Transverse colon (tissue), 4 donors: ENCODE results near the gene PDZK1IP1. TPM values are rescaled to one million over a fixed set of nuclear protein-coding genes. Genes with fewer than 3 reads are reported as not detected.

Experiments
- DNase-seq: peaks from one replicate; pipeline ENCODE4 v3.0.0-alpha.2; 2019
- H3K27ac ChIP-seq, 4 donors: fragments of 200-600 bp; sonication (generic); 2 replicates each; pipeline ENCODE4 v1.5.1; 2016 to 2018; ENCODE audit warnings: inconsistent platforms in 4 of 4
- H3K27me3 ChIP-seq: fragments of 200-600 bp; sonication (generic); 2 replicates; pipeline ENCODE4 v1.5.1; 2017; ENCODE audit warnings: inconsistent platforms
- H3K36me3 ChIP-seq, 4 donors: fragments of 200-600 bp; sonication (generic); 2 replicates each; pipeline ENCODE4 v1.5.1; 2017 to 2019; ENCODE audit warnings: inconsistent platforms in 4 of 4
- H3K4me1 ChIP-seq, 4 donors: fragments of 200-600 bp; sonication (generic); 2 replicates each; pipeline ENCODE4 v1.5.1; 2017 to 2020; ENCODE audit warnings: inconsistent platforms in 4 of 4
- H3K4me3 ChIP-seq, 4 donors: fragments of 200-600 bp; sonication (generic); 1 replicate in 1 of 4; 2 replicates in 3 of 4; pipeline versions ENCODE4 v1.5.1 to v1.6.1; 2017 to 2019; ENCODE audit warnings: inconsistent platforms in 4 of 4
- H3K9me3 ChIP-seq, 2 donors: fragments of 200-600 bp; sonication (generic); 2 replicates each; pipeline ENCODE4 v1.5.1; 2017 to 2019; ENCODE audit warnings: inconsistent platforms in 2 of 2
- EP300 ChIP-seq: sonication (generic); formaldehyde crosslinking; IDR thresholded peaks from one replicate; pipeline ENCODE4 v1.6.1; 2017; ENCODE audit warnings: antibody characterized with exemption, low read depth
- POLR2A ChIP-seq: fragments of 450-650 bp; IDR thresholded peaks from one replicate; pipeline ENCODE4 v1.6.1; 2016; ENCODE audit warnings: antibody characterized with exemption, mild to moderate bottlenecking, moderate library complexity
- POLR2AphosphoS5 ChIP-seq, 3 donors: sonication (generic); formaldehyde crosslinking; IDR thresholded peaks; one replicate each; pipeline ENCODE4 v1.6.1; 2016; ENCODE audit warnings: antibody characterized with exemption in 3 of 3
- WGBS, 2 donors: methylation state at CpG; one replicate each; pipeline ENCODE4 v1.1.5; 2018; ENCODE audit warnings: low coverage in 1 of 2; 5-methylcytosine and 5-hydroxymethylcytosine counted together
- in situ Hi-C, 4 donors: fragments of 200-750 bp; cut with MboI; loops; one replicate each; pipeline versions ENCODE4 v1.15.0 to v1.15.1; 2017; ENCODE audit warnings: low sequenced_read_pairs in 3 of 4, low pct_ligation_motif_present in 1 of 4, low pct_unique_long_range_greater_than_20kb in 1 of 4
- intact Hi-C: fragments of 100-400 bp; cut with DNase I; formaldehyde crosslinking; loops from one replicate; pipeline ENCODE4 v1.15.1; 2023; ENCODE audit warnings: low total_unique reads
- total RNA-seq, 4 donors: library from RNA; depleted of rRNA; stranded (reverse); fragments of >200 nt; gene quantifications; one replicate each; pipeline ENCODE4 v1.1.0, GENCODE V29; 2016
- TF ChIP-seq, protein P1 (sequence below), 5 experiments: fragments of 200-600 bp in 3 of 5; fragments of 450-650 bp in 2 of 5; sonication (generic) in 3 of 5; IDR thresholded peaks; 1 replicate in 2 of 5; 2 replicates in 3 of 5; pipeline ENCODE4 v1.5.1; 2016 to 2017; ENCODE audit warnings: antibody characterized with exemption in 5 of 5, inconsistent platforms in 3 of 5, mild to moderate bottlenecking in 2 of 5, moderate library complexity in 1 of 5

Gene PDZK1IP1
- total RNA-seq, 4 donors from 2014 or later, result 16.5 to 228 (median 148) TPM

- Histone ChIP-seq H3K4me3 (no peak overlapping the region), H3K9me3 (no peaks in the 10 kb centered on the region), H3K36me3 (no peaks in the 10 kb centered on the region), H3K4me1 (peaks cover 7 to 27% (median 25%) of the 10 kb centered on the region in 4 donors), H3K27me3 (peaks cover under 1% of the 10 kb centered on the region), H3K27ac (no peak overlapping the region)
- intact Hi-C loops (no loop called here), in situ Hi-C loops (loop anchor here (25.0 kb wide), 2 partner anchors 226 to 526 kb away; partner anchors contain the start of gene FOXE3 (in 2 of the 4))
- no peak for TF ChIP-seq POLR2A
- no peak for TF ChIP-seq EP300
- TF ChIP-seq, protein P1, sequence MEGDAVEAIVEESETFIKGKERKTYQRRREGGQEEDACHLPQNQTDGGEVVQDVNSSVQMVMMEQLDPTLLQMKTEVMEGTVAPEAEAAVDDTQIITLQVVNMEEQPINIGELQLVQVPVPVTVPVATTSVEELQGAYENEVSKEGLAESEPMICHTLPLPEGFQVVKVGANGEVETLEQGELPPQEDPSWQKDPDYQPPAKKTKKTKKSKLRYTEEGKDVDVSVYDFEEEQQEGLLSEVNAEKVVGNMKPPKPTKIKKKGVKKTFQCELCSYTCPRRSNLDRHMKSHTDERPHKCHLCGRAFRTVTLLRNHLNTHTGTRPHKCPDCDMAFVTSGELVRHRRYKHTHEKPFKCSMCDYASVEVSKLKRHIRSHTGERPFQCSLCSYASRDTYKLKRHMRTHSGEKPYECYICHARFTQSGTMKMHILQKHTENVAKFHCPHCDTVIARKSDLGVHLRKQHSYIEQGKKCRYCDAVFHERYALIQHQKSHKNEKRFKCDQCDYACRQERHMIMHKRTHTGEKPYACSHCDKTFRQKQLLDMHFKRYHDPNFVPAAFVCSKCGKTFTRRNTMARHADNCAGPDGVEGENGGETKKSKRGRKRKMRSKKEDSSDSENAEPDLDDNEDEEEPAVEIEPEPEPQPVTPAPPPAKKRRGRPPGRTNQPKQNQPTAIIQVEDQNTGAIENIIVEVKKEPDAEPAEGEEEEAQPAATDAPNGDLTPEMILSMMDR (IDR thresholded peaks at IDR 0.05), result no peak
- TF ChIP-seq POLR2AphosphoS5 (IDR thresholded peaks at IDR 0.05), result no peak
- DNase-seq, result no peak
- 60 to 94% methylated on average over 1 to 13 of the region's 13 CpGs for WGBS, 2 donors
These were observed 3.3 kb downstream of the PDZK1IP1 start for GRCh38 chr1:47186267-47187185.

DNA sequence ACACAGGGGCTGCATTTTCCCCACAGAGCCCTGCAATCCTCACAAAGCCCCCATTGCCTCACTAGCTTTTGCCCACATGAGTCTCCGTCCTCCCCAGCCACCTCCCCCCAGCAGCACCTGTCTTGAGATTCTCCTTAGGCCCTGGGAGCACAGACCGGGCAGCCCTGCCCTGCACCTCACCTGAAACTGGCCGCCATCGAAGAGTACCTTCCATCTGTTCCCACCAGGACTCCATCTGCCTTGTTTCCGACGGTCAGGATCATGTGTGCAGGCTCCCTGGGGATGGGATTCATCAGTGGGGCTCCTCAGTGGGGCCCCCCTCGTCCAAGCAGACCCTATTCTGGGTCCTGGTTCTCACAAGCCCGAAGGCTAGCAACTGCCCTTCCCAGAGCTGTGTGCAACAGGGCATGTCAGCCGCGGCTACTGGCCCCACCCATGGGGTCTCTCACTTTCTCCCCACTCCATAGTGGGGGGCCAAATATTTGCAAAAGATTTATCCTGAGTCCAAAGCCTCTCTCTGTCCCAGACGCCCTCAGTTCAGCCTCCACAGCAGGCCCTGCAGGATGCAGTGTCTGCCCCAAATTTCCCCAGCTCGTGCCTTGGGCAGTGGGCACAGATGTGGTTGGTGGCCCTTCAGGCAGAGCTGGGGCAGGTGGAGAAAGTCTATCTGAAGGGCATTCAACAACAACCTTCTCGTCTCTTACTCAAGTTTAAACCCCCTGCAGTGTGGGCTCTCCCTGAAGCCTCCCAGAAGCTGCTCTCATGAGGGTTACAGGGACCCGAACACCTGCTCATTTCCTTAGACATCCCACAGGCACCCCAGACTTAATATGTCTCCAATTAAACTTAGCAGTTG is 4.8 kb downstream of the PDZK1IP1 start:
- DNase-seq, result no peak
- peaks cover 10% of the 10 kb centered on the region for H3K27me3 ChIP-seq
- 91 to 100% methylated on average over 1 to 14 of the region's 14 CpGs for WGBS, 2 donors
- no peaks in the 10 kb centered on the region for H3K36me3 ChIP-seq
- H3K9me3 ChIP-seq, result no peaks in the 10 kb centered on the region
- H3K4me3 ChIP-seq, result no peak overlapping the region
- intact Hi-C loops (no loop called here), in situ Hi-C loops (loop anchor here (25.0 kb wide), 2 partner anchors 227 to 527 kb away; partner anchors contain the start of gene FOXE3 (in 2 of the 4))
- H3K27ac ChIP-seq, result no peak overlapping the region
- no peak for TF ChIP-seq EP300
- no peak for TF ChIP-seq POLR2A
- TF ChIP-seq POLR2AphosphoS5 (IDR thresholded peaks at IDR 0.05), result no peak
- TF ChIP-seq, protein P1 (IDR thresholded peaks at IDR 0.05), result no peak
- peaks cover 2 to 18% (median 16%) of the 10 kb centered on the region in 4 donors for H3K4me1 ChIP-seq

DNA sequence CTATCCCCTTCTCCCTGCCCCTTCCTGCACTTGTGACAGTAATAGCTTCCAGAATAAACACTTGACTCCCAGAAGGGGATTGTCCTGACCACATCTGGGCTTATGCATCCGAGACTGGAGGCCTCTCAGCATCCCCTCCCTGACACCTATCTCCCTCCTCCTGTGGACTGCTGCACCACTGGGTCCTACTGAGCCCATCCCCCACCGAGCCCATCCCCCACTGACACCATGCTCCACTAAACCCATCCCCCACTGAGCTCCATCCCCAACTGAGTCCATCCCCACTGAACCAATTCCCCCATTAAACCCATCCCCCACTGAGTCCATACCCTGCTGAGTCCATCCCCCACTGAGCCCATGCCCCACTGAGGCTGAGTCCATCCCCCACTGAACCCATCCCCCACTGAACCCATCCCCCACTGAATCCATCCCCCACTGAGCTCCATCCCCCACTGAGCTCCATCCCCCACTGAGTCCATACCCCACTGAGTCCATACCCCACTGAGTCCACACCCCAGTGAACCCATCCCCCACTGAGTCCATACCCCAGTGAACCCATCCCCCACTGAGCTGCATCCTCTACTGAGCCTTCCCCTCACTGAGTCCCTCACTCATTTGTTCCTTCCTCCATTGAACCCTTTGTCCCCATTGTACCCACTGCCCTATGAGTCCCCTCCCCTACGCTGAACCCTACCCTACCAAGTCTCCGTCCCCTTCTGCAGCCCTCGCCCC is 5.6 kb downstream of the PDZK1IP1 start:
- DNase-seq, result no peak
- H3K27me3 ChIP-seq, result peaks cover 10% of the 10 kb centered on the region
- intact Hi-C loops (no loop called here), in situ Hi-C loops (loop anchor here (25.0 kb wide), 2 partner anchors 228 to 528 kb away; partner anchors contain the start of gene FOXE3 (in 2 of the 4))
- TF ChIP-seq POLR2A (no peak), POLR2AphosphoS5 (IDR thresholded peaks at IDR 0.05) (no peak), EP300 (no peak)
- TF ChIP-seq, protein P1 (IDR thresholded peaks at IDR 0.05), result no peak
- WGBS, 2 donors, result 72 to 100% methylated on average over 3 to 5 of the region's 5 CpGs
- no peak overlapping the region for H3K4me3 ChIP-seq
- H3K9me3 ChIP-seq, result no peaks in the 10 kb centered on the region
- H3K36me3 ChIP-seq, result no peaks in the 10 kb centered on the region
- peaks cover 10 to 18% (median 17%) of the 10 kb centered on the region in 4 donors for H3K4me1 ChIP-seq
- no peak overlapping the region for H3K27ac ChIP-seq
